A549 treated with CORT108297 at 1 μM for 4 hours (cell line): ENCODE measurements around the gene PCDHGA3. TPM values are rescaled to one million over a fixed set of nuclear protein-coding genes. Genes with fewer than 3 reads are reported as not detected.

Experiments
- total RNA-seq: library from RNA; stranded (reverse); fragments of 200-300 nt; extraction: Qiagen RNA extraction; gene quantifications from 5 replicates; pipeline ENCODE4 v1.2.3, GENCODE V29; 2022

The PCDHGA3 gene
- total RNA-seq, 1 experiment from 2014 or later: not detected

Other genes with a start within 250 kb of the PCDHGA3 start
- 3.1 to 6.7 TPM (median 3.8 TPM) in 5 replicates for gene PCDHB2, start 249.2 kb upstream of the PCDHGA3 start, total RNA-seq
- 0.06 to 1.8 TPM (median 0.06 TPM) in 3 of 5 replicates, not detected in the others for gene PCDHB3, start 243.4 kb upstream of the PCDHGA3 start, total RNA-seq
- 0.06 to 0.12 TPM (median 0.07 TPM) in 4 of 5 replicates, not detected in the other for gene PCDHB4, start 222.0 kb upstream of the PCDHGA3 start, total RNA-seq
- 1.2 to 1.8 TPM (median 1.6 TPM) in 5 replicates for gene PCDHB5, start 208.6 kb upstream of the PCDHGA3 start, total RNA-seq
- 0.91 to 1.2 TPM (median 1.1 TPM) in 5 replicates for gene PCDHB6, start 193.8 kb upstream of the PCDHGA3 start, total RNA-seq
- gene PCDHB7, start 171.2 kb upstream of the PCDHGA3 start, total RNA-seq: 0.03 TPM in 1 of 5 replicates, not detected in the others
- gene PCDHB8, start 166.0 kb upstream of the PCDHGA3 start, total RNA-seq: 0.29 to 0.41 TPM (median 0.32 TPM) in 5 replicates
- gene PCDHB16, start 161.4 kb upstream of the PCDHGA3 start, total RNA-seq: 0.06 to 0.10 TPM (median 0.06 TPM) in 5 replicates
- 0.02 to 0.09 TPM (median 0.06 TPM) in 4 of 5 replicates, not detected in the other for gene PCDHB9, start 156.7 kb upstream of the PCDHGA3 start, total RNA-seq
- gene PCDHB10, start 151.5 kb upstream of the PCDHGA3 start, total RNA-seq: 0.02 to 0.03 TPM in 2 of 5 replicates, not detected in the others
- gene PCDHB11, start 144.2 kb upstream of the PCDHGA3 start, total RNA-seq: 0.05 to 0.11 TPM (median 0.07 TPM) in 5 replicates
- 0.03 to 0.04 TPM in 2 of 5 replicates, not detected in the others for gene PCDHB12, start 135.1 kb upstream of the PCDHGA3 start, total RNA-seq
- gene PCDHB13, start 129.9 kb upstream of the PCDHGA3 start, total RNA-seq: 0.03 to 0.10 TPM (median 0.05 TPM) in 5 replicates
- gene PCDHB14, start 120.5 kb upstream of the PCDHGA3 start, total RNA-seq: 0.05 to 0.16 TPM (median 0.07 TPM) in 5 replicates
- gene PCDHB15, start 98.4 kb upstream of the PCDHGA3 start, total RNA-seq: 0.02 to 0.07 TPM (median 0.06 TPM) in 3 of 5 replicates, not detected in the others
- 0.05 TPM in 1 of 5 replicates, not detected in the others for gene SLC25A2, start 39.8 kb upstream of the PCDHGA3 start, total RNA-seq
- 61.5 to 85.8 TPM (median 70.6 TPM) in 5 replicates for gene TAF7, start 23.0 kb upstream of the PCDHGA3 start, total RNA-seq
- 0.30 to 0.39 TPM (median 0.37 TPM) in 5 replicates for gene PCDHGA1, start 13.3 kb upstream of the PCDHGA3 start, total RNA-seq
- gene PCDHGA2, start 5.1 kb upstream of the PCDHGA3 start, total RNA-seq: 0.55 to 0.78 TPM (median 0.63 TPM) in 5 replicates
- 1.3 to 2.0 TPM (median 1.8 TPM) in 5 replicates for gene PCDHGB1, start 6.3 kb downstream of the PCDHGA3 start, total RNA-seq
- gene PCDHGA4, start 11.2 kb downstream of the PCDHGA3 start, total RNA-seq: 0.07 to 0.17 TPM (median 0.16 TPM) in 5 replicates
- 0.06 to 0.12 TPM (median 0.08 TPM) in 5 replicates for gene PCDHGB2, start 16.2 kb downstream of the PCDHGA3 start, total RNA-seq
- gene PCDHGA5, start 20.3 kb downstream of the PCDHGA3 start, total RNA-seq: 0.07 to 0.24 TPM (median 0.15 TPM) in 5 replicates
- gene PCDHGB3, start 26.4 kb downstream of the PCDHGA3 start, total RNA-seq: 0.17 to 0.33 TPM (median 0.24 TPM) in 5 replicates
- gene PCDHGA6, start 30.1 kb downstream of the PCDHGA3 start, total RNA-seq: 0.13 to 0.27 TPM (median 0.22 TPM) in 5 replicates
- 0.82 to 1.0 TPM (median 0.97 TPM) in 5 replicates for gene PCDHGA7, start 38.9 kb downstream of the PCDHGA3 start, total RNA-seq
- 0.70 to 1.0 TPM (median 0.98 TPM) in 5 replicates for gene PCDHGB4, start 43.9 kb downstream of the PCDHGA3 start, total RNA-seq
- gene PCDHGA8, start 48.8 kb downstream of the PCDHGA3 start, total RNA-seq: 0.02 to 0.08 TPM (median 0.03 TPM) in 5 replicates
- gene PCDHGB5, start 54.1 kb downstream of the PCDHGA3 start, total RNA-seq: 2.1 to 2.6 TPM (median 2.4 TPM) in 5 replicates
- gene PCDHGA9, start 58.9 kb downstream of the PCDHGA3 start, total RNA-seq: 0.02 to 0.09 TPM (median 0.05 TPM) in 4 of 5 replicates, not detected in the other
- gene PCDHGB6, start 64.2 kb downstream of the PCDHGA3 start, total RNA-seq: 0.03 to 0.14 TPM (median 0.09 TPM) in 5 replicates
- gene PCDHGA10, start 69.2 kb downstream of the PCDHGA3 start, total RNA-seq: 0.01 to 0.02 TPM (median 0.02 TPM) in 3 of 5 replicates, not detected in the others
- gene PCDHGB7, start 73.8 kb downstream of the PCDHGA3 start, total RNA-seq: 0.03 to 0.08 TPM (median 0.06 TPM) in 4 of 5 replicates, not detected in the other
- 0.02 to 0.03 TPM (median 0.02 TPM) in 4 of 5 replicates, not detected in the other for gene PCDHGA11, start 77.2 kb downstream of the PCDHGA3 start, total RNA-seq
- gene PCDHGA12, start 86.7 kb downstream of the PCDHGA3 start, total RNA-seq: 0.02 to 0.03 TPM in 2 of 5 replicates, not detected in the others
- gene PCDHGC3, start 132.1 kb downstream of the PCDHGA3 start, total RNA-seq: 5.0 to 6.7 TPM (median 5.6 TPM) in 5 replicates
- 0.01 to 0.05 TPM (median 0.03 TPM) in 3 of 5 replicates, not detected in the others for gene PCDHGC4, start 141.2 kb downstream of the PCDHGA3 start, total RNA-seq
- gene PCDHGC5, start 145.3 kb downstream of the PCDHGA3 start, total RNA-seq: 0.02 to 0.03 TPM (median 0.03 TPM) in 3 of 5 replicates, not detected in the others